GM18508 (cell line): ENCODE data around the gene PRDM16.

Source experiments
- ATAC-seq: cut with Tn5 transposase; IDR thresholded peaks from one replicate; pipeline ENCODE4 v1.9.1; 2021; ENCODE audit warnings: moderate number of reproducible peaks; ENCODE audit not compliant: insufficient read depth, unreplicated experiment

The PRDM16 gene

GRCh38 chr1:3320246-3321152 lies 251.5 kb downstream of the PRDM16 start:
- ATAC-seq: no peak

DNA sequence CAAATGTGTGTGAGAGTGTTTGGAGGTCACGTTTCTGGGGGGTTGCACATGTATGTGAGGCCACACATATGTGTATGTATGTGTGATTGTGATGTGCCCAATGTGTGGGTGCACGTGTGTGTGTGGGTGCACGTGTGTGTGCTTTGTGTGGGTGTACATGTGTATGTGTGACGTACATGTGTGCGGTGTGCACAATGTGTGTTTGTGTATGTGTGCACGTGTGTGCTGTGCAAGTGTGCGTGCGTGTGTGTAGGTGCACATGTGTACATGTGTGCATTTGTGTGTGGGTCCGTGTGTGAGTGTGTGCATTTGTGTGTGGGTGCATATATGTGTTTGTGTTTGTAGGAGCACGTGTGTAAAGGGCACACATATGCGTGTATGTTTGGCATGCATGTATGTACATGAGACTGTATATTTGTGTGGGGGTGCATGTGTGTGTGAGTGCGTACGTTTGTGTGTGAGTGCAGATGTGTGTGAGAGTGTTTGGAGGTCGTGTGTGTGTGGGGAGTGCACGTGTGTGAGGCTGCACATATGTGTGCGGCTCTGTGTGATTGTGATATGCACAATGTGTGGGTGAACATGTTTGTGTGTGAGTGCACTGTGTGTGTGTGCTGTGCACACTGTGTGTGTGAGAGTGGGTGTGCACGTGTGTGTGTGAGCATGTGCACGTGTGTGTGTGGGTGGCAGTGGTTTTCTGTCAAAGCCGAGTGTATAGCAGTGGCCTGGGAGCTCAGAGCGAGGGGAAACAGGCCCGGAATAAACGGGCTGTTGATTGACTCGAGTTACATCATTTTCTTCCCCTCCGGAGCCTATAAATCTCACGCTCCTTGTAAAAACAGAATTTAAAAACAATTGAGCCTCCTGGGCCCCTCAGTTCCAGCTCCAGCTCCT lies 252.8 kb downstream of the PRDM16 start:
- no peak for ATAC-seq

- ATAC-seq: no peak
Observed at GRCh38 chr1:3322450-3323020, 253.5 kb downstream of the PRDM16 start.

DNA sequence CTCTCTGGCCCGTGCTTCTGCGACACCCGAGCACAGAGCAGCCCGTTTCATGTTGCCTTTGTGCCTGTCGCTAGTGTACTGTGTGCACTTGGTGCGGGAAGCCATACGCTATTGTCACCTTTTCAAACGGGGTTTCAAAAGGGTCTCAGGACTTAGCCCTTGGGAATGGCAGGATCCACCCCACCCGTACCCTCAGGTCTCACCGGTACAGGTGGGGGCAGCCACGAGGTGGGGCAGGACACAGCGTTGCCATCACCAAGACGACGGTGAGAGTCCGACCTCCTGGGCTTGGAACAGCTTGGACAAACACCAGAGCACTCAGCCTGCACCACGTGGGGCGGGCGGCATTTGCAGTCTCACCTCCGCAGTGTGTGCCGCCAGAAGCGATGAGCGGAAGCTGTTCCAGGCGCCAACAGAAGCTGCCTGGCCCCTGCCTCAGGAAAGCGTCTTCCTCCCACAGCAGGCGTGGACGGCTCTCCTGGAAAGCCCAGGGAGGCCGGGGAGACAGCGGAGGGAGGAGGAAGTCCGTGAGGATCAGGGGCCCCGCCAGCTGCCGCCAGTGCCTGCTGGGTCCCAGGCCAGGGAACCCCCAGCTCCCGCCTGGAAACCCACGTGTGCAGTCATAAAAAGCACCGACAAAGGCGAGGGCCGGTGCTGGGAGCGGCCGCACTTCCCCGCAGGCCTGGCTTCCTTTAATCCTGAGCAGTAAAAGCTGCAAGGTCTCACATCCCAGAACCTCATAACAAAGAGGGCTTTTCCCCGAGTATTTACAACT lies 254.2 kb downstream of the PRDM16 start:
- no peak for ATAC-seq

DNA sequence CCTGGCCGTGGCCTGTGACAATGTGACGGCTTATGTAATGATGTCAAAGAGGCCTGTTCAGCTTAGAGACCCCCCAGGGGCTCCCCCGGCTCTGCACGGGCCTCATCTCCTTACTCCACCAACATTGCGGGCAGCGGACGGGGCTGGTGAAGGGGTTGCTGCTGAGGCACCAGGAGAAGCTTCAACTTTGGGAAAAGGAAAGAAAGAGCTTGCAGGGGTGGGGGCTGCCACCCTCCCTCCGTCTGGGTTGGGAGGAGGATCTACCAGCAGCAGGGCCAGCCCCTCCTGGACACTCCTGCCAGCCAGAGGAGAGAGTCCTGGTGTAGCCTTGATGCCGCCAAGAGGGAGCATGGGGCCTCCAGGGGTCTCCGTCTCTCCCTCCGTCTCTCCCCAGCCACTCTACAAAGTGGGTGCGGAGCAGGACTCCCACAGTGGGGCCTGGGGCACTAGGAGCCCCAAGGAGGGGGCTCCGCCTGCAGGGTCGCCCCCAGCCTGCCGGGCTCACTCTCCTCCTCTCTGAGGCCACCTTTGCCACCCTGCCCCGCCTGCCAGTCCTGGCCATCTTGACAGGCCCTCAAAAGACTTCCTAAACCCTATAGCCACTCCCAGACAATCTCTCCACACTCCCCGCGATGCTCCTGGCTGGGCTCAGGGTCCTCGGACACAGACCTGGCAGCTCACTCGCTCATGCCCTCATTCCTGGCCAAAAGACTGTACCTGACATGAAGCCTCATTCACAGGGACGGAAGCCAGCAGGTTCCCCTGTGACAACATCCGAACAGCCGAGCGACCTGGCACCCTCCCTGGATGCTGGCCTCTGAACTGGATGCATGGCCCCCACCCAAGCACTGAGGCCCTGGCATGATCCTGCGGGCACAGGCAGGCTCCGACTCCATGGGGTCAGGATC lies 255.0 kb downstream of the PRDM16 start:
- no peak for ATAC-seq

DNA sequence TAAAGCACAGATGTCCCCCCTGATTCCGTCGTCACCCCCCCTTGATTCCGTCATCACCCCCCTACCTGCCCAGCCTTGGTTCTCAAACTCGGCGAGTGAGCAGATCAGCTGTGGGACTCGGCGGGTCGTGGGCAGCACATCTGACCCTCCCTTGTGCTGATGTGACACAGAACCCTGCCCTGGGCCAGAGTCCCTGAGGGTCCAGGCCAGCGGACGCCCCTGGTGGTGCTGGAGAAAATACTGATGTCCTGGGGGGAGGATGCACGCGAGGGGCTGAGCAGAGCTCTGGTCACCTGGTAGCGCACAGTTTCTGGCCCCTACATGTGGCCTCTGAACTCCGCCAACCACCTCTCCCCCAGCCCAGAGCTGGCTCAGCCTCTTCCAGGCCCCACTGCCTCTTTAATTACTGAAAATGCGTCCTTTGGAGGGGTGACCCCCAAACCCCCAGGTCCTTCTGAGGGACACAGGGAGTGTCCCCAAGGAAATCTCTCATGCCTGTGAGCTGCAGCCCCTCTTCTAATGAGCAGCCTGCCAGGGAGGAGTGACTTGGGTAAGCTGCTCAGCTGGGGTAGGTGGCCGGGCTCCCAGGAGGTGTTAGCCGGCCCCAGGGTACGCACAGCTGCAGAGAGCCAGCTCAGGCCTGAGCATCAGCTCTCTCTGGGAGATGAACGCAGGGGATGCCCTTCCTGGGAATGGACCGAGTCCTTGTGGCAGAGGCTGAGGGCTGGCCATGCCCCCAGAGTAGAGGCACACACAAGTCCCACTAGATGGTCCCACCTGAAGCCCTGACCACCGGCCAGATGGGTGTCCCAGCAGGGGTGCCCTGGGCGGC lies 255.9 kb downstream of the PRDM16 start:
- ATAC-seq: no peak

GRCh38 chr1:3326516-3327388 lies 257.7 kb downstream of the PRDM16 start:
- ATAC-seq: no peak

GRCh38 chr1:3327389-3327702 lies 258.3 kb downstream of the PRDM16 start:
- no peak for ATAC-seq

GRCh38 chr1:3327936-3328590 lies 259.1 kb downstream of the PRDM16 start:
- ATAC-seq: no peak

DNA sequence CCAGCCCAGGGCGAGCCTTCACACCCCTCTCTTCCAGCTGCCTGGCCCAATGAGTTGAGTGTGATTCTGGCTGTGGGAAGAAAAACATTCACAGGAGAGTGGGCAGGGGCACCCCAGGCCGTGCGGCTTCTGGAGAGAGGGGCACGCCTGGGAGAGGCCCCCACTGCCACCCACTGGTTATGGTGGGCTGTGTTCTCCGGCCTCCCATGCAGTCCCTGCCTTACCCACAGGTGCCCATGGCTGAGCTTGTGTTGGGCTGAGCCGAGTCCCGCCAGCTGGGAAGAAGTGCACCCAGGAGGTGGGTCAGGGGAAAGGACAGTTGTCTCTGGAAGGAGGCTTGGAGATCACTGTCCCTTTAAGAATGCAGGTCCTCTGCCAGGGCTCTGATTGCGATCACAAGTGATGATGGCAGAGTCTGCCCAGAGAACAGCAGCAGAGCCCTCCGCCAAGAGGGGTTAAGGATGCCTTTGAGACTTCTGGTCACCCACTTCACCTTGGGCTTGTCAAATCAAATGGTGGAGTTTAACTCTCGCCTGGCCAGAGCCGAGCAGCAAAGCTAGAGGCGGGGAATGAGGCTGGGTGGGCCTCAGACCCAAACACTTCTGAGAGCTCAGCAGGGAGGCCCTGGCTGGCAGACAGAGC lies 260.8 kb downstream of the PRDM16 start:
- no peak for ATAC-seq

- no peak for ATAC-seq
Observed at GRCh38 chr1:3330771-3331245, 261.8 kb downstream of the PRDM16 start.

DNA sequence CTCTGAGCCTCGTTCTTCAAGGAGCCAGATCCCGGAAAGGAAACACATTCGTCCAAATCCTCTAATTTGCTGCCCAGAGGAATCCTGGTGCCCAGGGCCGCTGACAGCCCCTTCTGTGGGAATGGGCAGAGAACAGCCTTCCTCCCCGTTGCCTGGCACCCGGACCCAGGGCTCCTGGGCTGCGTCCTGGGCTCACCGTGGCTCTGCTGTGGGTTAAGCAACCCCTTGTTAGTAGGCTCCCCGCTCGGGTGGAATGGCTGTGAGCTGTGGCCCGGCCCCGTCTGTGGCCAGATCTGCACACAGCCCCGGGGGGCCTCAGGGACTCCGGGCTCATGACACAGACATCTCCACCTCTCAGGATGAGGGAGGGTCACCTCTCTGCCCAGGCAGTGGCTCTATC lies 262.6 kb downstream of the PRDM16 start:
- no peak for ATAC-seq

DNA sequence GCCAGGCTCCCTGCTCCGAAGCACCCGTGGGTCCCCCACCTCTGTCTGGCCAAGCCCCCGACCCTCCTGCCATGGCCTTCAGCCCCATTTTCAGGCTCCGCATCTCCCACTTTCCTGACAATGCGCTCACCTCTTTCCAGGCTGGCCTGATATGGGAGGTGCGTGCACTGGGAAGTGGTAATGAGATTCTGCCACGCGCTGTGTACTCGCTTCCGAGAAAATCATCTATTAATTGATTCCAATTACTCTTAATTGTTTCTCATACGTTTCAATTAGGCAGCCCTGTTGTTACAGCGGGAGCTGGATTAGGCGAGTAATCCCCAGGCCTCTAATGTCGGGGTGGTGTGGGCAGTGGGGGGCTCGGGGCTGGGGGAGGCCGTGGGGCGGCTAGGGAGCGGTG lies 263.0 kb downstream of the PRDM16 start:
- ATAC-seq: no peak

- no peak for ATAC-seq
Observed at GRCh38 chr1:3332662-3333061, 263.7 kb downstream of the PRDM16 start.

GRCh38 chr1:3333903-3334302 lies 264.9 kb downstream of the PRDM16 start:
- ATAC-seq: no peak

GRCh38 chr1:3334366-3334765 lies 265.4 kb downstream of the PRDM16 start:
- no peak for ATAC-seq
